Smooth muscle cell (in vitro differentiated cells): ENCODE results near the gene FREM1. TPM values are rescaled to one million over a fixed set of nuclear protein-coding genes. Genes with fewer than 3 reads are reported as not detected.

ENCODE experiments used
- DNase-seq: peaks from one replicate; lab custom pipeline; 2025; ENCODE audit not compliant: unreplicated experiment; lab: John Stamatoyannopoulos, UW
- H2AFZ ChIP-seq: fragments of 200-600 bp; sonication (generic); 2 replicates; pipeline ENCODE4 v1.6.0; 2016; ENCODE audit warnings: antibody characterized with exemption, low read depth, mild to moderate bottlenecking
- H3F3A ChIP-seq: fragments of 200-600 bp; sonication (generic); 2 replicates; pipeline ENCODE4 v1.6.0; 2017; ENCODE audit warnings: antibody characterized with exemption, low read depth
- H3K27ac ChIP-seq: fragments of 200-600 bp; sonication (generic); 2 replicates; pipeline ENCODE4 v1.5.1; 2016; ENCODE audit warnings: low read depth, mild to moderate bottlenecking
- H3K27me3 ChIP-seq: fragments of 200-600 bp; sonication (generic); 2 replicates; pipeline ENCODE4 v1.6.1; 2016; ENCODE audit warnings: low read depth, mild to moderate bottlenecking
- H3K36me3 ChIP-seq: fragments of 200-600 bp; sonication (generic); 2 replicates; pipeline ENCODE4 v1.5.1; 2016; ENCODE audit warnings: low read depth
- H3K4me1 ChIP-seq: fragments of 200-600 bp; sonication (generic); 2 replicates; pipeline ENCODE4 v1.5.1; 2016; ENCODE audit warnings: low read depth
- H3K4me2 ChIP-seq: fragments of 200-600 bp; sonication (generic); 2 replicates; pipeline ENCODE4 v1.6.0; 2016; ENCODE audit warnings: mild to moderate bottlenecking
- H3K4me3 ChIP-seq: fragments of 200-600 bp; sonication (generic); 2 replicates; pipeline ENCODE4 v1.5.1; 2016; ENCODE audit warnings: mild to moderate bottlenecking
- H3K79me2 ChIP-seq: fragments of 200-600 bp; sonication (generic); 2 replicates; pipeline ENCODE4 v1.6.0; 2016; ENCODE audit warnings: low read depth, mild to moderate bottlenecking
- H3K9ac ChIP-seq: fragments of 200-600 bp; sonication (generic); 2 replicates; pipeline ENCODE4 v1.6.0; 2016; ENCODE audit warnings: low read depth
- H3K9me3 ChIP-seq: fragments of 200-600 bp; sonication (generic); replicated peaks from 2 replicates; pipeline ENCODE4 v1.5.1; 2016; ENCODE audit warnings: low read depth
- H4K20me1 ChIP-seq: fragments of 200-600 bp; sonication (generic); 2 replicates; pipeline ENCODE4 v1.6.0; 2016; ENCODE audit warnings: low read depth
- WGBS: methylation state at CpG from one replicate; pipeline ENCODE4 v1.1.7; 2016; ENCODE audit warnings: low lambda C conversion rate; 5-methylcytosine and 5-hydroxymethylcytosine counted together
- polyA plus RNA-seq: library from polyadenylated mRNA; unstranded; fragments of >200 nt; fragmentation: Nextera tagmentation; extraction: Ambion mirVana; gene quantifications from 2 replicates; pipeline ENCODE4 v1.2.1, GENCODE V29; 2016
- total RNA-seq: library from RNA; depleted of rRNA; stranded (reverse); fragments of >200 nt; gene quantifications from 2 replicates; pipeline ENCODE4 v1.2.3, GENCODE V29; 2014
- TF ChIP-seq, protein P1 (sequence below): fragments of 200-600 bp; sonication (generic); IDR thresholded peaks from 2 replicates; pipeline ENCODE4 v1.5.1; 2017; ENCODE audit warnings: borderline replicate concordance, mild to moderate bottlenecking, antibody characterized with exemption; ENCODE audit not compliant: insufficient read depth, poor library complexity, severe bottlenecking

The FREM1 gene
- total and polyA plus RNA-seq, 2 experiments from 2014 or later = 18.0 TPM

GRCh38 chr9:14692470-14693250 lies 217.6 kb downstream of the FREM1 start:
- H3K4me2 ChIP-seq = peak overlapping the region; percentile 90
- H3K27me3 ChIP-seq = no peaks in the 10 kb centered on the region
- no peaks in the 10 kb centered on the region for H4K20me1 ChIP-seq
- no peaks in the 10 kb centered on the region for H3K36me3 ChIP-seq
- peak overlapping the region; percentile 98 for H2AFZ ChIP-seq
- H3K4me1 ChIP-seq = peaks cover 17% of the 10 kb centered on the region
- peak overlapping the region; percentile 86 for H3K4me3 ChIP-seq
- peak overlapping the region; percentile 69 for H3K9ac ChIP-seq
- H3K79me2 ChIP-seq = peaks cover 19% of the 10 kb centered on the region
- no peaks in the 10 kb centered on the region for H3F3A ChIP-seq
- H3K27ac ChIP-seq = no peak overlapping the region
- WGBS = 9% methylated on average over 14 of the region's 35 CpGs
- TF ChIP-seq, protein P1, sequence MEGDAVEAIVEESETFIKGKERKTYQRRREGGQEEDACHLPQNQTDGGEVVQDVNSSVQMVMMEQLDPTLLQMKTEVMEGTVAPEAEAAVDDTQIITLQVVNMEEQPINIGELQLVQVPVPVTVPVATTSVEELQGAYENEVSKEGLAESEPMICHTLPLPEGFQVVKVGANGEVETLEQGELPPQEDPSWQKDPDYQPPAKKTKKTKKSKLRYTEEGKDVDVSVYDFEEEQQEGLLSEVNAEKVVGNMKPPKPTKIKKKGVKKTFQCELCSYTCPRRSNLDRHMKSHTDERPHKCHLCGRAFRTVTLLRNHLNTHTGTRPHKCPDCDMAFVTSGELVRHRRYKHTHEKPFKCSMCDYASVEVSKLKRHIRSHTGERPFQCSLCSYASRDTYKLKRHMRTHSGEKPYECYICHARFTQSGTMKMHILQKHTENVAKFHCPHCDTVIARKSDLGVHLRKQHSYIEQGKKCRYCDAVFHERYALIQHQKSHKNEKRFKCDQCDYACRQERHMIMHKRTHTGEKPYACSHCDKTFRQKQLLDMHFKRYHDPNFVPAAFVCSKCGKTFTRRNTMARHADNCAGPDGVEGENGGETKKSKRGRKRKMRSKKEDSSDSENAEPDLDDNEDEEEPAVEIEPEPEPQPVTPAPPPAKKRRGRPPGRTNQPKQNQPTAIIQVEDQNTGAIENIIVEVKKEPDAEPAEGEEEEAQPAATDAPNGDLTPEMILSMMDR = no peak
- DNase-seq = no peak
- no peaks in the 10 kb centered on the region for H3K9me3 ChIP-seq

DNA sequence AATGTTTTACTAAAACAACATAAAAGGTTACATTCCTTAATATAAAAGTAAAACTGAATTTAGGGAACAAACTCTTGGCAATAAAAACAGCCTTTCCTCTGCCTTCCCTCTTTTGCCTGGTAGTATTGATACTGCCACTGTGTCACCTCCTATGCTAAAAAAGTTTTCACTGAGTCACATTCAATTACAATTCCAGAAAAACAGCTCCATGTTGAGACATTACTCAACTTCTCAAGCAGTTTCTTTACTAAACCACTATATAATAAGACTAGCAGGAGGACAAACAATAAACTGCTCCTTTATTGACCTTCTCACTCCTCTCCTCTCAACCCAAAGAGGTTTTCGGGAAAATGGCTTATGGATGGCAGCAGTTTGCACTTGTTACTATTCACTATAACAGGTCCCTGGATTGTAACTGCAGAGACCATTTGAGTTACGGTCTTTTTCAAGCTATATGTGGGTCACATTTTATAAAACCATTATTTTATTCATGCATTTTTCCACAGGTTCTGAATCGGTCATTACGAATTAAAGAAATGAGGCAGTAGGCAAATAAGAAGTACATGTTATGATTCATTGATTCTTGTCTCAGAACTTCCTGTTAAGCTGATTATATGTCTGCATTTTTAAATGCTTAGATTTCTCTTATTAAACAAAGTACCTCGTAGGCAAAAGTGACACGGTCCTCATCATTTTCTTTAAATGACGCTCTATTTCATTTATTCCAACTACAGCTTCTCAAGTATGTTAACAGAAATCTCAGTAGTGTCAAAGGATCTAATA lies 219.1 kb downstream of the FREM1 start:
- no peak overlapping the region for H3K9ac ChIP-seq
- H3K4me1 ChIP-seq = peaks cover 17% of the 10 kb centered on the region
- H4K20me1 ChIP-seq = no peaks in the 10 kb centered on the region
- WGBS = 94% methylated on average over 7 of the region's 7 CpGs
- no peak for DNase-seq
- H2AFZ ChIP-seq = no peak overlapping the region
- H3K27ac ChIP-seq = no peak overlapping the region
- peaks cover 19% of the 10 kb centered on the region for H3K79me2 ChIP-seq
- TF ChIP-seq, protein P1 = no peak
- no peaks in the 10 kb centered on the region for H3K27me3 ChIP-seq
- no peaks in the 10 kb centered on the region for H3K9me3 ChIP-seq
- no peaks in the 10 kb centered on the region for H3F3A ChIP-seq
- H3K36me3 ChIP-seq = no peaks in the 10 kb centered on the region
- no peak overlapping the region for H3K4me2 ChIP-seq
- H3K4me3 ChIP-seq = peak overlapping the region; percentile 86

DNA sequence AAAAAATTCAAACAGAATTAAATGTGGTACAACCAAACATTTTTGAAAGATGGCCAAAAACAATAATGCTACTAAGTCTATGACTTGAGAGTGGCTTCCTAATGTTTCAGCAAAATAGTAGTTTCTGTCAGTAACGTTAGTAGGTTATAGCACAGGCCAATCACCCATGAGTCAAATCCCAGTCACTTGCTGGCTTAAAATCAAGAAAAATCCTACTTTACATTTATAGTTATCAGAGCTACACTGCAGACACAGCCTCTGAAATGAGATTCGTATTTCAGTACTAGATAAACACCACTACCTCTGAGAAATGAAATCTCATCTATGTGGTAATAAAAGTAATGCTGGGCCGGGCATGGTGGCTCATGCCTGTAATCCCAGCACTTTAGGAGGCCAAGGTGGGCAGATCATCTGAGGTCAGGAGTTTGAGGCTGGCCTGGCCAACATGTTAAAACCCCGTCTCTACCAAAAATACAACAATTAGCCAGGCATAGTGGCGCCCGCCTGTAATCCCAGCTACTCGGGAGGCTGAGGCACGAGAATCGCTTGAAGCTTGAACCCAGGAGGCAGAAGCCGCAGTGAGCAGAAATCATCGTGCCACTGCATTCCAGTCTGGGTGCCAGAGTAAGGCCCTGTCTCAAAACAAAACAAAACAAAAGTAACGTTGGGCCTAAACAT lies 223.0 kb downstream of the FREM1 start:
- H3K9ac ChIP-seq = no peak overlapping the region
- no peak overlapping the region for H3K4me2 ChIP-seq
- WGBS = 96% methylated on average over 12 of the region's 12 CpGs
- H3K27ac ChIP-seq = no peak overlapping the region
- no peaks in the 10 kb centered on the region for H3K9me3 ChIP-seq
- H4K20me1 ChIP-seq = no peaks in the 10 kb centered on the region
- no peak overlapping the region for H2AFZ ChIP-seq
- no peaks in the 10 kb centered on the region for H3K36me3 ChIP-seq
- no peaks in the 10 kb centered on the region for H3K27me3 ChIP-seq
- TF ChIP-seq, protein P1 = no peak
- DNase-seq = no peak
- no peaks in the 10 kb centered on the region for H3F3A ChIP-seq
- no peak overlapping the region for H3K4me3 ChIP-seq
- H3K4me1 ChIP-seq = peaks cover 8% of the 10 kb centered on the region
- peaks cover 12% of the 10 kb centered on the region for H3K79me2 ChIP-seq
